CD4-positive, alpha-beta T cell treated with Interleukin-4 for 4 hours (primary cell): Measurements from ENCODE around the gene HHAT.

Source experiments
- DNase-seq: peaks from one replicate; pipeline ENCODE4 v3.0.0-alpha.2; 2020

Gene HHAT

GRCh38 chr1:210328746-210329503, at the start of gene HHAT:
HHAT (plus strand) TSS chr1:210328902; CDS start chr1:210348976, 20,074 bp downstream.
- peak; percentile 70 for DNase-seq

- no peak for DNase-seq
Observed at GRCh38 chr1:210280221-210280620, 48.5 kb upstream of the HHAT start.

- no peak for DNase-seq
Observed at GRCh38 chr1:210288116-210288515, 40.6 kb upstream of the HHAT start.

GRCh38 chr1:210289248-210289647, 39.5 kb upstream of the HHAT start:
- DNase-seq = no peak

DNA sequence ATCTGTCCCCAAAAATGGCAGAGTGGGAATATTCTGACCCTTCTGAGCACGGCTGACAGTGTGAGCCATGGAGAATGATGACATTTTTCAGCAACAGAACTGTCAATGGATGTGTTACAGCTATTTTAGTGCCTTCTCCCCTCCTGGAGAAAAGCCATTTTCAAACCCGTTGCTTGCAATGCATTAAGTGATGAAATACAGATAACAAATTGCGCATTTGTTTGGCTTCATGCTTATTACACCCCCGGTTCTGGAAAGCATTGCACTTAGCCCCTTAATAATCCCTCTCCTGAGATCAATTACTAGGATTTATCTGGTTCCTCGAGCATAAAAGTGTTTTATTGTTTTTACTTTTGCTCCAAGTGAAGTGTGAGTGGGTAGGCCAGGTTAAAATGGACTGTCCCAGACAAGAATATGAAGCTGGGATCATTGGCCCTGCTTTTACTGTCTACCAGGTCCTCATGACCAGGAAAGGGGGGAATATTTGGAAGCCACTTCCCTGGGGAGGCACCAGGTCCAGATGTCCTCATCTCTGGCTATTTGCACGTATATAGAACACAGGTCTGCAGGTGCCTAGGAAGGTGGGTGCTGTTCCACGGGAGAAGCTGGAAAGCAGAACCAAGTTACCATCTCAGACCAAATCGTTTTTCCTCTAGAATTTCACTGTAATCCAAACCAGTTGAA, 37.5 kb upstream of the HHAT start:
- no peak for DNase-seq

DNA sequence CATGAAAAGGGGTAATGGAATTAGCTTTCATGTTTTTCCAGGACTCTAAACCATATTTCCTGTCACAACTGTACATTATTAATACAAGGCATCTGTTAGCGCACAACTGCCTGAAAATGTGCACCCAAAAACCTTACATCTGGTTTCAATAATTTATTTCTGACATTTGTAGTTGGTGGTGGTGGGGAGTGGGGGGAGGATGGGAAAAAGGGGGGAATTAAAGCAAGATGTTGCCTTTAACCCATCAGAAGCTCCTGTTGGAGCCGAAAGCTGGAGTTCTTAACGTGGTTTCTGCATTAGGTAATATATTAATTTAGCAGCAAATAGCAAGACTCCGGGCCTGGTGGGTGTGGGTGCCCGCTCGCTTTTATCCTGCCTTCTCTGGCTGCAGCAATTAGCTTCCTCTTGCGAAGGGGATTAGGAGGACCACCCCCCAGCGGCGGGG, 36.9 kb upstream of the HHAT start:
- DNase-seq = no peak

- DNase-seq = no peak
Observed at GRCh38 chr1:210292231-210292871, 36.4 kb upstream of the HHAT start.

- no peak for DNase-seq
Observed at GRCh38 chr1:210293171-210293607, 35.5 kb upstream of the HHAT start.

GRCh38 chr1:210294999-210295745, 33.5 kb upstream of the HHAT start:
- no peak for DNase-seq

- no peak for DNase-seq
Observed at GRCh38 chr1:210296682-210297081, 32.0 kb upstream of the HHAT start.

DNA sequence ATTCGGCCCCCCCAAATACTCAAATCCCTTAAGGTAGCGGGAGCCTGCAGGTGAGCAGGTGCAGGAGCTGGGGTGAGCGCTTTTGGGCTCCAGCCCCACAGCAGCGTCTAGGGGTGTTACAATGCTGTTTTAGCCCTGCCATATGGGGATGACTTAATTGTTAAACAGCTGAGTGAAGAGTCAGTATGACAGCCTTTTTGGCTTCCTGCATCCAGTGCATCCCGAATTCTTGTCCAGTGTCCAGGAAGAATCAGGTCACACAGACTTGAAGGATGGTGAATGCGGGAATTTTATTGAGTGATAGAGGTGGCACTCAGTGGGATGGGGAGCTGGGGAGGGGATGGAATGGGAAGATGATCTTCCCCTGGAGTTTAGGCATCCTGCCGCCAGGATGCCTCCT, 30.4 kb upstream of the HHAT start:
- no peak for DNase-seq

- DNase-seq = no peak
Observed at GRCh38 chr1:210298936-210299335, 29.8 kb upstream of the HHAT start.

DNA sequence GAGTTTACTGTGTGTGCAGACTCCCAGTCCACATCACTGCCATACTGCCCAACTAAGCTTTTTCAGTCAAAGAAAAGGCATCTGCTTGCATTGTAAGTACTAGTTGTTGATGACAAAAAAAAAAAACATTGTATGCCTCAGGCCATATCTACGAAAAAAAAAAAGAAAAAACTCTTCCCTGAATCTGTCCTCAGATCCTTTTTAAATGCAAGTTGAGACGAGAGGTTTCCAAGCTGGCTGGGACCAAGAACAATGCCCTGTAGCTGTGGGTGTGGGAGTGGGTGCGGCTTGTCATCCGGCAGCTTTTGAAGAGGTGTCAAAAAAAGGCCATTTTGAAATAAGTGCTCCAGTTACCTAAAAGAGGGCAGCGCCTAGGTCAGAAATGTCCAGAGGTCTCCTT, 29.2 kb upstream of the HHAT start:
- no peak for DNase-seq

GRCh38 chr1:210300923-210301614, 27.6 kb upstream of the HHAT start:
- no peak for DNase-seq

DNA sequence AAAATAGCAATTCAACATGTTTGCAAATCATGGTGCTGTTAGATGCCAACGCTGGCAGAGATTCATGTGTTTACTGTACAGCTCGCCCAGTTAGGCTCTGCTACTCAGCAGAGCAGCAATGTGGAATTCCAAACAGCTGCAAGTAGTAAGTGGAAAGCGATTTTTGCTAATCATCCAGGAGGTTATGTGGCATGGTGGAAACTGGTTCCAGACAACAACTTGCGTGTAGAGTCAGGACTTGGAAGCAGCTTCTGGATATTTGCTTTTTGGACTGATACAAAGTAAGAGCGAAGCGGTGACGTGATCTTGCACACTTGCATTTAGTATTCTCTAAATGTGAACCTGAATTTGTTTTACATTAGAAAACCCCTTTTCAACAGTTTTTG, 27.1 kb upstream of the HHAT start:
- no peak for DNase-seq

DNA sequence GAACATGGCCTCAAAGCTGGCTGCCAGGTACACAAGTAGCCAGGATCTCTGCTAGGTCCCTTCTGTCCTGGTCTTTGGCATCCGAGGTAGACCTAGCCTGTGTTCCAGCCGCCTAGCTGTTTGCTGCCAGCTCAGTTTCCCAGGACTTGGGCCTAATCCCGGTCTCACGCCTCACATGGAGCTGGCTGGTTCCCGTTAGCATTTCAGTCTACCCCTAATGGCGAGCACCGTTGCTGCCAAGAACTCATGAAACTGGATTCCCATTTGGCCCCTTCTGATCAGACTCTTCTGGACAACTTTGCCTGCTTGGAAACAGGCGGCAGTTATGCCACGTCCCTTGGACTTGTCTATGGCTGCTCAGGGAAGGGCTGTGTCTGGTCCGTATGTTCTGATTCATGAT, 26.2 kb upstream of the HHAT start:
- DNase-seq = no peak

GRCh38 chr1:210303391-210303790, 25.3 kb upstream of the HHAT start:
- DNase-seq = no peak

DNA sequence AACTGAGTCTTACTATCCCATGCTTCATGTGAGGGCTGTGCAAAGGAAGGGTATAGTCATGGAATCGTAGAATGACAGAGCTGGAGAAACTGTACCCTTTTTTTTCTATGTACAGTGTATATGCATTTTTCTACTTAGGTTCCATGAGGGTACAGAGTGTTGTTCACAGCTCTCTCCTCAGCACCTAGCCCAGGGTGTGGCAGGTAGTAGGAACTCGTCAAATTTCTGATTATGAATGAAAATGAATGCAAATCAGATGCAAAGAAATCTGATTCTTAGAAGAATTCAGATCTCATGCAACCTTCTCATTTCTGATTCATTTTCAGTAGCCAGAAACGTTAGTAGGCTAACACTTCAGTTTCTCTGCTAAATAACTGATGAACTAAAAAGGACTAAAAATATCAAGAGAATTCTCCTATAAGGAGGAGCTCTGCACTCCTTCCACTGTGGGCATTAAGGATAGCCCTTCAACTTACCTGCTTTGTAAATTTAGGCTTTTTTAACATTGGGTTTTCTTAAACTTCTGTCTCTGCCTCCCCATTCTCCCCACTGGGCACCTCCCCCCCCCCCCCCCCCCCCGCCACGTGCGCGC, 18.0 kb upstream of the HHAT start:
- DNase-seq = no peak

DNA sequence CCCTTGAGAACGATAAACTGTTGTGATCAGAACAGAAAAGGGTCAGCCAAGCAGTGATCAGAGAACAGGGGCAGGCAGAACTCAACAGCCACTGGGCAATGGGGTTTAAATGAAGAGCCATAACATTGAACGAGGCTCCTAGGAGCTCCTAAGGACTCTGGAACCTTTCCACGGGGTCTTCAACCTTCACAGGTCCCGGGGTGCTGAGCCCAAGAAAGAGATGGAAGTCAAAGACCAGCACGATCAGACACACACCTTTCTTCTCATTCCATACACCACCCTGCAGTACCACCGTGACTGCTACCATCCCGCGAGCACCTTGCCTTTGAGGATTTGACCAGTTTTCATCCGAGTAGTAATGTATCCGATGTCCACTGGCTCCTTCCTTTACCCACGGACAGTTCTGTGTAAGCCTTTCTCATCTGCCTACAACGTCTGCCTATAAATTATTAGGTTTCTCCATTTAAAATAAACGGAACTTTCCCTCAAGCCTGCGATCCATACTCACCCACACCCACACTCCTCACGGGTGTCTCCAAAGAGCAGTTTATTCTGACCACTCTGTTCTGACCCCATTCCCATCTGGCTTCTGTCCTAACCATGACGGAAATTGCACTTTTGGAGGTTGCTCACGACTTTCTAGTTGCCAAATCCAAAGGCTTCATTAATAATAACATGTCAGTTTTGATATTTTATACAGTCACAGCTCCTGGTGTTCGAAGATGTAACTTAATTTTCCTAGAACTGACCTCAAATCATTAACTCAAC, 16.8 kb upstream of the HHAT start:
- DNase-seq = no peak

DNA sequence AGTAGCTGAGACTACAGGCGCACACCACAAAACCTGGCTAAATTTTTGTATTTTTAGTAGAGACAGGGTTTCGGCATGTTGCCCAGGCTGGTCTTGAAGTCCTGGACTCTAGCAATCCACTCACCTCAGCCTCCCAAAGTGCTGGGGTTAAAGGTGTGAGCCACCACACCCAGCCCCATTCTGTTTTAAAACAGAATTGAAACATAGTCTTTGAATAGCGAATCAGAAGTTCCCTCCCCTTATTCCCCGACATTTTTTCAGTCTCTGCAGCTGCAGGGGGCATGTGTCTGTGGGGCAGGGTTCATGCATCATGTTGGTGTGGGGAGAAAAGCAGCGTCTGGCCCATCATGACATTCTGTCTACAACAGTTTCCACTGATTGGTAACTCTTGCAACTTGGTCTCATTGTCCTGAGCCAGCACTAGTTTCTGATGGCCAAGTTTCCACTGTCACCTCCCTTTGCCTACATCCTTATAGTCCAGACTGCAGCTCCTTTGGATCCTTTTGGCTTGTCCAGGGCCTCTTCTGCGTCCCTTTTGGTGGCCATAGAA, 15.6 kb upstream of the HHAT start:
- DNase-seq = no peak

DNA sequence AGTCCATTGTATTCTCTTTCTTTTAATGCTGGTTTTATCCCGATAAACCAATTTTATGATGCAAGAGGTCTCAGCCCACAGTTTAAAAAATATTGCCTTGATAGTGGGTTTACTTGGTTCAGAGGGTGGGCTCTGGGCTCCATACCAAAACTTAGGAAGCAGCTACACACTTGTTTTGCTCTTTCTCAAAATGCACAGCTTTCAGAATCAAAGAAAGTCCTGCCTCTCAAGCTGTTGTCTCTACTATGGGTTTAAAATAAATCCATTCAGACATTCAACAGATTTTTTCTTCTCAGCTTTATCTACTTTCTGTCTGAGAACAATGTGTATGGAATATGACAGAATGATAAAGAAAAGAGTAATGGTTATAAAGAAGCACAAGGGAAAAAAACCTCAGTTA, 14.8 kb upstream of the HHAT start:
- no peak for DNase-seq
